Ovary (tissue), 9 donors: Measurements from ENCODE around the gene CAPN1. TPM values are rescaled to one million over a fixed set of nuclear protein-coding genes. Genes with fewer than 3 reads are reported as not detected.
A peak's percentile ranks its signal among the peaks of the same experiment; 100 is the strongest.

Experiments used
- DNase-seq, 5 donors: peaks; one replicate each; pipeline ENCODE4 v3.0.0-alpha.2; 2019 to 2020
- H3K27ac ChIP-seq, 2 donors: fragments of 200-600 bp; one replicate each; pipeline versions ENCODE4 v1.5.1 to v1.8.0; 2019 to 2022
- H3K27me3 ChIP-seq: fragments of 200-600 bp; one replicate; pipeline ENCODE4 v1.8.0; 2022
- H3K36me3 ChIP-seq: fragments of 200-600 bp; sonication (generic); one replicate; pipeline ENCODE4 v1.5.1; 2019
- H3K4me1 ChIP-seq: one replicate; pipeline ENCODE4 v1.8.1; 2013; ENCODE audit warnings: mild to moderate bottlenecking, moderate library complexity; ENCODE audit not compliant: insufficient read depth
- H3K4me3 ChIP-seq: fragments of 200-600 bp; sonication (generic); one replicate; pipeline ENCODE4 v1.5.1; 2017
- H3K9me3 ChIP-seq, 2 donors: fragments of 200-600 bp in 1 of 2; sonication (generic) in 1 of 2; one replicate each; pipeline versions ENCODE4 v1.5.1 to v1.8.1; 2013 to 2019; ENCODE audit warnings: mild to moderate bottlenecking in 1 of 2, moderate library complexity in 1 of 2
- CTCF ChIP-seq, 3 donors: fragments of 450-650 bp in 2 of 3; fragments of 200-600 bp in 1 of 3; IDR thresholded peaks; one replicate each; pipeline versions ENCODE4 v1.5.1 to v1.8.0; 2016 to 2022; ENCODE audit warnings: antibody characterized with exemption in 3 of 3, mild to moderate bottlenecking in 1 of 3
- EP300 ChIP-seq: sonication (generic); formaldehyde crosslinking; IDR thresholded peaks from one replicate; pipeline ENCODE4 v1.6.1; 2017; ENCODE audit warnings: antibody characterized with exemption
- POLR2A ChIP-seq: fragments of 450-650 bp; IDR thresholded peaks from one replicate; pipeline ENCODE4 v1.6.1; 2017; ENCODE audit warnings: antibody characterized with exemption, mild to moderate bottlenecking, moderate library complexity
- WGBS, 3 donors: extraction: QIAGEN DNeasy Blood & Tissue Kit in 1 of 3; methylation state at CpG; one replicate each; pipeline versions ENCODE4 v1.1.5 to v1.1.7; 2013 to 2017; 5-methylcytosine and 5-hydroxymethylcytosine counted together
- intact Hi-C, 4 donors: fragments of 100-400 bp; cut with DNase I; formaldehyde crosslinking; loops; one replicate each; pipeline versions ENCODE4 v1.11.0 to v1.15.1; 2022 to 2023
- polyA plus RNA-seq, 2 donors: library from polyadenylated mRNA; stranded (reverse); fragments of 200-250 nt in 1 of 2; fragments of 350-450 nt in 1 of 2; fragmentation: Illumina TruSeq in 1 of 2; extraction: RNeasy Lipid Tissue Mini Kit (QIAGEN cat#74804) in 1 of 2; gene quantifications; one replicate each; pipeline ENCODE4 v1.2.3, GENCODE V29; 2013 to 2014
- total RNA-seq, 7 donors: library from RNA; depleted of rRNA in 2 of 7; stranded (reverse); fragments of >200 nt in 2 of 7; fragmentation: NEBNext Ultra II Directional in 3 of 7; extraction: Animal tissue kit (Norgen Biotek cat#: 25700) in 3 of 7; gene quantifications; one replicate each; pipeline versions ENCODE4 v1.1.0 to v1.2.4, GENCODE V29; 2016 to 2023
- donor health status: DM: no; HTN: no; CAD: no; lungs with moderate emphysema.
- donor health status: DM: no; HTN: no; CAD: no.
- donor health status: Bipolar disorder and iron deficiency.
- donor health status: DM: yes; HTN: yes; CAD: no.
- donor health status: DM: no; HTN: no; CAD: no.
- donor health status: DM: yes; HTN: yes; CAD: no.

The CAPN1 gene
- total and polyA plus RNA-seq, 9 donors, result 20.0 to 178 (median 124) TPM

GRCh38 chr11:65223011-65223410, 41.3 kb downstream of the CAPN1 start:
- peaks cover 4% of the 10 kb centered on the region for H3K4me1 ChIP-seq
- H3K4me3 ChIP-seq, result no peak overlapping the region
- no peak for TF ChIP-seq POLR2A
- no peak for TF ChIP-seq EP300
- TF ChIP-seq CTCF (IDR thresholded peaks at IDR 0.05), result no peak
- intact Hi-C loops, result no loop called here
- no peak for DNase-seq
- no peaks in the 10 kb centered on the region for H3K9me3 ChIP-seq
- H3K27me3 ChIP-seq, result no peaks in the 10 kb centered on the region
- H3K36me3 ChIP-seq, result no peaks in the 10 kb centered on the region
- no peak overlapping the region for H3K27ac ChIP-seq
- WGBS, 3 donors, result 86 to 90% (median 89%) methylated on average over 8 of the region's 8 CpGs

GRCh38 chr11:65224930-65225278, 43.2 kb downstream of the CAPN1 start:
- peaks cover 4% of the 10 kb centered on the region for H3K4me1 ChIP-seq
- H3K27ac ChIP-seq, result no peak overlapping the region
- no peaks in the 10 kb centered on the region for H3K9me3 ChIP-seq
- H3K4me3 ChIP-seq, result no peak overlapping the region
- TF ChIP-seq CTCF (IDR thresholded peaks at IDR 0.05), result no peak
- H3K36me3 ChIP-seq, result no peaks in the 10 kb centered on the region
- intact Hi-C loops, result no loop called here
- no peaks in the 10 kb centered on the region for H3K27me3 ChIP-seq
- peak in 3 of 5 donors; percentile 26 to 57 (median 44) for DNase-seq
- 44 to 51% (median 48%) methylated on average over 5 of the region's 5 CpGs for WGBS, 3 donors

GRCh38 chr11:65225279-65226102, 43.8 kb downstream of the CAPN1 start:
- Histone ChIP-seq H3K27me3 (no peaks in the 10 kb centered on the region), H3K4me3 (peak overlapping the region; percentile 45), H3K4me1 (peaks cover 4% of the 10 kb centered on the region), H3K36me3 (no peaks in the 10 kb centered on the region), H3K27ac (peak overlapping the region in 1 of 2 donors; percentile 44), H3K9me3 (no peaks in the 10 kb centered on the region)
- peak; percentile 53 to 72 (median 64) for DNase-seq
- WGBS, 3 donors, result 7 to 9% (median 8%) methylated on average over 41 to 42 of the region's 42 CpGs
- intact Hi-C loops, result no loop called here
- TF ChIP-seq CTCF (IDR thresholded peaks at IDR 0.05) (peak in 2 of 3 donors; percentile 39 to 41), POLR2A (no peak)

- no peaks in the 10 kb centered on the region for H3K36me3 ChIP-seq
- intact Hi-C loops, result no loop called here
- peaks cover 4% of the 10 kb centered on the region for H3K4me1 ChIP-seq
- peak overlapping the region; percentile 45 for H3K4me3 ChIP-seq
- DNase-seq, result no peak
- no peak overlapping the region for H3K27ac ChIP-seq
- no peaks in the 10 kb centered on the region for H3K27me3 ChIP-seq
- WGBS, 3 donors, result 32 to 44% (median 39%) methylated on average over 7 of the region's 7 CpGs
- H3K9me3 ChIP-seq, result no peaks in the 10 kb centered on the region
- no peak for TF ChIP-seq POLR2A
- no peak for TF ChIP-seq CTCF (IDR thresholded peaks at IDR 0.05)
- no peak for TF ChIP-seq EP300
Observed at GRCh38 chr11:65226103-65226442, 44.3 kb downstream of the CAPN1 start.
